Upper lobe of left lung (tissue), 4 donors: ENCODE results near the gene FCN1.

ENCODE experiments used
- POLR2A ChIP-seq, 4 donors: fragments of 450-650 bp; IDR thresholded peaks; one replicate each; pipeline ENCODE4 v1.5.1; 2016 to 2017; ENCODE audit warnings: antibody characterized with exemption in 4 of 4, mild to moderate bottlenecking in 2 of 4
- POLR2AphosphoS5 ChIP-seq, 2 donors: sonication (generic); formaldehyde crosslinking; IDR thresholded peaks; one replicate each; pipeline ENCODE4 v1.5.1; 2017; ENCODE audit warnings: antibody characterized with exemption in 2 of 2
- TF ChIP-seq, protein P1 (sequence below), 6 experiments: fragments of 450-650 bp in 4 of 6; fragments of 200-600 bp in 2 of 6; sonication (generic) in 2 of 6; IDR thresholded peaks; one replicate each; pipeline ENCODE4 v1.5.1; 2016 to 2019; ENCODE audit warnings: antibody characterized with exemption in 6 of 6

DNA sequence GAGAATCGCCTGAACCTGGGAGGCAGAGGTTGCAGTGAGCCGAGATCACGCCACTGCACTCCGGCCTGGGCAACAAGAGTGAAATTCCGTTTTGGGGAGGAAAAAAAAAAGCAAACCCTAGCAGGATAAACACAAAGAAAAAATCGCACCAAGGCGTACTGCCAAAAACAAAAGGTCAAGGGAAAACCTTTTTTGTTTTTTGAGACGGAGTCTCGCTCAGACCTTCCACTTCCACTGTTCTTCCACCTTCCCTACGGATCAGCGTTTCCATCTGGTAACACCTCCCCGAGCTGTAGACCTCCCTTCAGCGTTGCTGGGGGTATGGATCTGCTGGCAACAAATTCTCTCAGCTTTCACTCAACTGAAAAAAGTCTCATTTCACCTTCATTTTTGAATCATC lies 57.2 kb downstream of the FCN1 start:
- TF ChIP-seq, protein P1, sequence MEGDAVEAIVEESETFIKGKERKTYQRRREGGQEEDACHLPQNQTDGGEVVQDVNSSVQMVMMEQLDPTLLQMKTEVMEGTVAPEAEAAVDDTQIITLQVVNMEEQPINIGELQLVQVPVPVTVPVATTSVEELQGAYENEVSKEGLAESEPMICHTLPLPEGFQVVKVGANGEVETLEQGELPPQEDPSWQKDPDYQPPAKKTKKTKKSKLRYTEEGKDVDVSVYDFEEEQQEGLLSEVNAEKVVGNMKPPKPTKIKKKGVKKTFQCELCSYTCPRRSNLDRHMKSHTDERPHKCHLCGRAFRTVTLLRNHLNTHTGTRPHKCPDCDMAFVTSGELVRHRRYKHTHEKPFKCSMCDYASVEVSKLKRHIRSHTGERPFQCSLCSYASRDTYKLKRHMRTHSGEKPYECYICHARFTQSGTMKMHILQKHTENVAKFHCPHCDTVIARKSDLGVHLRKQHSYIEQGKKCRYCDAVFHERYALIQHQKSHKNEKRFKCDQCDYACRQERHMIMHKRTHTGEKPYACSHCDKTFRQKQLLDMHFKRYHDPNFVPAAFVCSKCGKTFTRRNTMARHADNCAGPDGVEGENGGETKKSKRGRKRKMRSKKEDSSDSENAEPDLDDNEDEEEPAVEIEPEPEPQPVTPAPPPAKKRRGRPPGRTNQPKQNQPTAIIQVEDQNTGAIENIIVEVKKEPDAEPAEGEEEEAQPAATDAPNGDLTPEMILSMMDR (IDR thresholded peaks at IDR 0.05): no peak
- TF ChIP-seq POLR2AphosphoS5 (IDR thresholded peaks at IDR 0.05) (no peak), POLR2A (IDR thresholded peaks at IDR 0.05) (no peak)
